HEK293T (cell line): Measurements from ENCODE around the gene SGIP1.

ENCODE experiments used
- ARNT ChIP-seq: fragments of 450-650 bp; IDR thresholded peaks from 2 replicates; pipeline ENCODE4 v1.6.1; 2017; ENCODE audit warnings: mild to moderate bottlenecking
- ELF4 ChIP-seq: fragments of 450-650 bp; IDR thresholded peaks from 2 replicates; pipeline ENCODE4 v1.6.1; 2017; ENCODE audit warnings: antibody characterized with exemption
- FOXA1 ChIP-seq: fragments of 450-650 bp; IDR thresholded peaks from 2 replicates; pipeline ENCODE4 v1.6.1; 2016; ENCODE audit warnings: mild to moderate bottlenecking
- FOXK2 ChIP-seq: fragments of 450-650 bp; IDR thresholded peaks from 2 replicates; pipeline ENCODE4 v1.6.1; 2016; ENCODE audit warnings: mild to moderate bottlenecking
- LEF1 ChIP-seq: fragments of 450-650 bp; IDR thresholded peaks from 2 replicates; pipeline ENCODE4 v1.6.1; 2017; ENCODE audit warnings: mild to moderate bottlenecking, borderline replicate concordance
- NFRKB ChIP-seq: fragments of 450-650 bp; IDR thresholded peaks from 2 replicates; pipeline ENCODE4 v1.6.1; 2016; ENCODE audit warnings: mild to moderate bottlenecking, moderate library complexity
- TARDBP ChIP-seq: fragments of 450-650 bp; IDR thresholded peaks from 2 replicates; pipeline ENCODE4 v1.6.1; 2016

DNA sequence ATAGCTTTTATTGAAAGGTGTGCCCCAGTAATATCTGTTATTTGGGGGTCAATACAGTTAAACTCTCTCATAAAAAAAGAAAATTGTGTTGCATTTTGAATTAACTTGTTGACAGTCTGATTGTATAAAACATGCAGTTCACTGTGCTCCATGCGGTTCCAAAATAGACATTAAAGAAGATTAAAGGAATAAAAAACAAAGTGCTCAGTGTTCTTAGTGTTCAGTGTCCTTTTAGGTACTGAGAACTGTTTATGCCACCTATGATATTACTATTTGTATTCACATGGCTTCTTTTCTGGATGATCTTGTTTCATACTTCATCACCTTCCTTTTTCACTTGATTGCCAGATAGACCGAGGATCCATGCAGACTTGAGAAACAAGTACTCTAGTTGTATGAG lies 15.3 kb upstream of the SGIP1 start:
- TF ChIP-seq TARDBP (no peak), LEF1 (no peak), ARNT (no peak), NFRKB (no peak), FOXK2 (no peak), ELF4 (no peak), FOXA1 (no peak)
